Skeletal muscle cell (primary cell): ENCODE measurements around the gene GAS5.
A peak's percentile ranks its signal among the peaks of the same experiment; 100 is the strongest.
"Not testable (repeated sequence)": the region's sequence is repeated elsewhere in the genome, so short reads cannot be mapped to it uniquely, and the experiment has no call there.

ENCODE experiments used
- DNase-seq: peaks from one replicate; pipeline ENCODE4 v3.0.0-alpha.2; 2010; ENCODE audit warnings: low read depth
- H3K4me3 ChIP-seq: 2 replicates; pipeline ENCODE4 v1.5.1; 2011; ENCODE audit warnings: low read depth, mild to moderate bottlenecking, control low read depth, low read length, moderate library complexity

Gene GAS5

DNA sequence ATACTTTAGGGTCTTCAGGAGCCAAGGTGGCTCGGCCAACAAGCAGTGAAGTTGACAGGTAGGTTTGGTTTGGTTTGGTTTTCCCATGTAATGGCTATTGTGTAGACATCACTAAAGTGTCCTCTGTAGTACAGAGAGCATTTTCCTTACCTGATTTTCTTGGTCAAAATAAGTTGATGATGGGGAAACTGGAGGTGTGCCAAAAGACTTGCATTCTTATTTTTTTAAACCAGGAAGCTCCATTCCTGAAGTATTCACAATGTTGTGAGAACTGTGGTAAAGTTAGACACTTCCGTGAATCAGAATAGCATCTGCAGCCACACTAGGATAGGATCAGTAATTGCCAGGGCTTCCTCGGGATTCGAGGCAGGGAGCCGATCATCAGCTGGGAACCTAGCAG, 3.3 kb upstream of the GAS5 start:
- no peak for DNase-seq
- no peak overlapping the region for H3K4me3 ChIP-seq

GRCh38 chr1:173870252-173871075, 2.7 kb upstream of the GAS5 start:
- H3K4me3 ChIP-seq = no peak overlapping the region
- no peak for DNase-seq

GRCh38 chr1:173869021-173869359, 1.2 kb upstream of the GAS5 start:
- no peak for DNase-seq
- peak overlapping the region; percentile 64 for H3K4me3 ChIP-seq

DNA sequence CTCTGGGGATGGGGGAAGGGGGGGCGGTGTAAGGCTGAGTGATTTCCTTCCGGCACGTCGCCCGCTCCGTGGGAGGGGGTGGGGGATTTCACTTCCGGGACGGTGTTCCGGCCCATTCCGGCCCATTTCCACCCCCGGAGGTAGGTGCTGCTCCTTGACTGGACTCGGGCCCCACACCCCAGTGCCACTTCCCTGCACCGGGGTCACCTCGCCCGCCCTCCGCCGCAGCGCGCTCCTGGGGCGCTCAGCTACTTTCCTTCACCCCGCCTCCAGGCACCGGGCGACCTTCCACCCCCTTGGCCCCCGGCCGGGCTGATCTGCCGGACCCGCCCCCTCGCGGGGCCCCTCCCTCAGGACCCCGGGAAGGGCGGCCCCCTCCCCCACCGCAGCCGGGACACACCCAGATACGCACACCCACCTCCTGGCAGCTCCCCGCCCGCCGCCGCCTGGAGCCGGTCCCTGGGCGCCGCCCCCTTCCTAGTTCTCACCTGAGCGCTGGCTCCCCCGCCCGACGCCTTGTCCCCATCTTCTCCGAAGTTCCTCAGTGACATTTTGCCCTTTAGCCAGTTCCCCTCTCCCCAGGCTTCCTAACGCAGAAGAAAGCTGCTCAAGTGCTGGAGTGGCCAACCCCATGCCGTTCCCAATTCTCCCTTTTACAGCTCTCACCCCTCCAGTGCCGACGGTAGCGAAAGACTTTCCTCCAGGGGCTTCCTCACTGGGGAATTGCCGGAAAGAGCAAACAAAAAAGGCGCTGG, 654 bp upstream of the GAS5 start, which contains the start of gene ZBTB37:
TSS of gene ZBTB37 (plus strand) at position 115 of the 755 bp plus-strand sequence. CDS start 1,846 bp downstream, outside the sequence.
- DNase-seq = peak; percentile 26
- H3K4me3 ChIP-seq = peak within 1 kb of the TSS; percentile 64

DNA sequence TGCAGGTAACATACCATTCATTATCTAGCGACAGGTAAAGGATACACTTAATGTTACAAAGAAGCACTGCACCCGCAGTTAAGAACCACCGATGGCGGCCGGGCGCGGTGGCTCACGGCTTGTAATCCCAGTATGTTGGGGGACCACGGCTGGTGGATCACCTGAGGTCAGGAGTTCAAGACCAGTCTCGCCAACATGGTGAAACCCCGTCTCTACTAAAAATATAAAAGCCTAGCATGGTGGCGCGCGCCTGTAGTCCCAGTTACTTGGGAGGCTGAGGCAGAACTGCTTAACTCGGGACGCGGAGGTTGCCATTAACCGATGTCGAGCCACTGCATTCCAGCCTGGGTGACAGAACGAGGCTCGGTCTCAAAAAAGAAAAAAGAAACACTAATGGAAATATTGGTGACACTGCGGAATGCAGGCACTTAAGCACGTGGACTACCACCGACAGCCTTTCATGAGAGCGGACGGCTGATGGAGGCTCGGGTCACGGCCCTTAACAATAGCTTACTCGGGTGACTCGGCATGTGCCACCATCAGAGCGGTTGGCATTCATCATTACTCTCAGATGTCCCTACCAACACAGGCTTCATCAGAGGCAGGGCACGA, 542 bp downstream of the GAS5 start:
- H3K4me3 ChIP-seq = peak overlapping the region; percentile 64
- no peak for DNase-seq

DNA sequence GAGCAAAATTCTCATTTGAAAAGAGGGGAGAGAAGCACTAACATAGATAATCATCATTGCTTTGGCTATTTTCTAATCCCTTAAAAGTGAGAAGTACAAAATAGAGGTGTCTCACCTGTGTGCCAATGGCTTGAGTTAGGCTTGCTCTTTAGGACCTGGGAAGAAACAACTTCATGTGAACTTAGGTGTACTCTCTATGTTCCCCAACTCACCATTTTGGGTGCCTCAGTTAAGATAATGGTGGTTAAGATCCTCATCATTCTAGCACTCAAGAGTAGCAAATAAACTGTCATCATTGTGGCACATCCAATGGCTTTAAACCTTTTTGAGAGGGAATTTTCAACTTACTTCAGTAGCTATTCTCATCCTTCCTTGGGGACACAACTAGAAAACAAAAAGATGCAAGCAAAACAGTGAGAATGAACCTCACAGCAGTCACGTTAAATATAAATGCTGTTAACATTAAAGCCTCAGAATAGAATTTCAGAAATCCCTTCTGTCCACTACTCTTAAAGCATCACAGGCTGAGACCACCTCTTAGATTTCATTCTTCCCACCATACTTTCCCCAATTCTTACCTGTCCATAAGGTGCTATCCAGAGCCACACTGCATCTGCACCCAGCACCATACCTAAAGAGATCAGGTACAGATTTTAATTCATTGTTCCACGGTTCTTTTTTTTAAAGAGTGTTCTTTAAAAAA, 1.2 kb downstream of the GAS5 start:
- no peak for DNase-seq
- H3K4me3 ChIP-seq = peak overlapping the region; percentile 64

DNA sequence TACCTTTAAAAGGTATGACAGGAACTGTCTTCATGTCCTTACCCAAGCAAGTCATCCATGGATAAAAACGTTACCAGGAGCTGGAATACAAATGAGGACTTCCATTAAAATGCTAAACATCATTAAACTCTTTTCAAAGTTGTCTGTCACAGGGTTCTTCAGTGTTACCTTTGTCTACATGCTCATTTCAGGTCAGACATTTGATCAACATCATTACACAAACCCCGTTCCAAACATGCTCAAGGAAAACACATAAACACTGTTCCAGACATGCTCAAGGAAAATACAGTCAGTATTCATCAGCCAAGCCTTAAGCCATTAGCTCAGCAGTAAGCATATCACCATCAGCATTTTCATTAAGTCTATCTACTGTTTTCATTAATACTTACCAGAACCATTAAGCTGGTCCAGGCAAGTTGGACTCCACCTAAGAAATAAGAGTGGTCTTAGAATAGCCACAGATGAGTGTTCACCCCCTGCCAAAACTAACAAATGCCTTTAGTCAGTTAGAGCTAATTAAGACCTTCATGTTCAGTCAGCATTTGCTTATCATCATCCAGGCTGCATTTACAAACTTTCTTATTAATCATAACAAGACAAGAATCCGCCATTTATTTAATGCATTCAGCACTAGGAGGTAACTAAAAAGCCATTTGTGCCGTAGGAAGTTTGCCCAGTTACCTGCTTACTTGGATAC, 2.2 kb downstream of the GAS5 start:
- peak overlapping the region; percentile 64 for H3K4me3 ChIP-seq
- DNase-seq = no peak

GRCh38 chr1:173864179-173864867, 3.5 kb downstream of the GAS5 start:
- DNase-seq = no peak
- H3K4me3 ChIP-seq = peak overlapping the region; percentile 64

DNA sequence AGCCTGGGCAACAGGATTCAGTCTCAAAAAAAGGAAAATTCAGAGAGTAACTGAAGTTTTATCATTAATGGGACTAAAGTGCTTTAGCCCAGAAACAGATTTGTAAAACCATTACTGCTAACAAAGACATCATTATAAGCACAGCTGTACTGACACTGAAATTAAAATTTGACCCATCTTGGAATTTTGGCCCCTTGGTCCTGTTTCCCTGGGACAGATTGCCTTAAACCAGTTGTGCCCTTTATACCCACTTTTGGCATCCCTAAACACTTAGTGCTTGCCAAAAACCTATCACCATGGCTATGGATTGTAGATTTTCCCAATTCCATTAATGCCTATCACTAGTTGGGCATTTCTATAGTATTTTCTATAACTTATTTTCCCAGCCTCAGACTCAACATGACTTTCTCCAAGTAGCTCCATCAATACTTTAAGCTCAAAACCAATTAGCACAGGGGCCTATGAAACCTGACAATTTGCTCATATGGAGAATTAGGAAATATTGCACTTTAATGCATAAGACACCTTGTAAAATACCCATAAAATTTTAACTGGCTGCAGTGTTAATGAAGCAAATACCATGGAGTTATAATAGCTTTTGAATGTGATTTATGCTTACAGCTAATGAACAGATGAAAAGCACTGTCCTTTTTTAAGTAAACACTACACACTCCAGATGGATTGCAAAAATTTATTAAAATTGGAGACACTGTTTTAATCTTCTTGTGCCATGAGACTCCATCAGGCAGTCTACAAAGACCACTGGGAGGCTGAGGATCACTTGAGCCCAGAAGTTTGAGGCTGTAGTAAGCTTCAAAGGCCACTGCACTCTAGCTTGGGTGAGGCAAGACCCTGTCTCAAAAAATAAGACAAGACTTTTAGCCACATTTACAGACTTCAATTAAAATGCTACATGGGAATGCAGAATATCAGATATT, 4.3 kb downstream of the GAS5 start:
- no peak overlapping the region for H3K4me3 ChIP-seq
- no peak for DNase-seq

DNA sequence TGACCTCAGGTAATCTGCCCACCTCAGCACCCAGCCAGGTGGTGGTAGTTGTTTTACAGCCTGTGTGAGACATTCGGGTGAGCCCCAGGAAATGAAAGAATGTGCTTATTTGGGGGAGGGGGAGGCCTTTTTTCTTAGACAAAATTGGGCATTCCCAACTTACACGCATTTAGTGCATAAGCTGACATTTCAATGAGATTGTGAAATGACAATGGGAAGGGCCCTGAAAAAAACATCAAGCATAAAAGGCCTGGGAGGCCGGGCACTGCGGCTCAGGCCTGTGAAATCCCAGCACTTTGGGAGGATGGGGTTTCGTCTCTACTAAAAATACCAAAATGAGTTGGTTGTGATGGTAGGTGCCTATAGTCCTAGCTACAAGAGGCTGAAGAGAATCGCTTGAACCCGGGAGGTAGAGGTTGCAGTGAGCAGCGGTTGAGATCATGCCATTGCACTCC, 5.0 kb downstream of the GAS5 start:
- no peak for DNase-seq
- no peak overlapping the region for H3K4me3 ChIP-seq

DNA sequence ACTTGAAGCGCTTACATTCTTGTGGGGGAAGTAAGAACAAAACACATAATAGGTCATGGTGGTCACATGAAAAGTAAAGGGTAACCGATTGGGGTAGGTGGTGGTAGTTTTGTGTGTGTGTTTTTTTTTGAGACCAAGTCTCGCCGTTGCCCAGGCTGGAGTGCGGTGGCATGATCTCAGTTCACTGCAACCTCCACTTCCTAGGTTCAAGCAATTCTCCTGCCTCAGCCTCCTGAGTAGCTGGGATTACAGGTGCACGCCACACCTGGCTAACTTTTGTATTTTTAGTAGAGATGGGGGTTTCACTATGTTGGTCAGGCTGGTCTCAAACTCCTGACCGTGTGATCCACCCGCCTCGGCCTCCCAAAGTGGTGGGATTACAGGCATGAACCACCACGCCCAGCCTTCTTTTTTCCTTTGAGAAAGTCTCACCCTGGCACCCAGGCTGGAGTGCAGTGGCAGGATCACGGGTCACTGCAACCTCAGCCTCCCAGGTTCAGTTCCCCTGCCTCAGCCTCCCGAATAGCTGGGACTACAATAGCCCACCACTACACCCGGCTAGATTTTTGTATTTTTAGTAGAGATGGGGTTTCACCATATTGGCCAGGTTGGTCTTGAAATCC, 5.5 kb downstream of the GAS5 start:
- DNase-seq, H3K4me3 ChIP-seq: not testable (repeated sequence)

- no peak for DNase-seq
- H3K4me3 ChIP-seq = no peak overlapping the region
Observed at GRCh38 chr1:173861731-173862145, 6.1 kb downstream of the GAS5 start.

GRCh38 chr1:173860065-173860464, 7.7 kb downstream of the GAS5 start:
- no peak overlapping the region for H3K4me3 ChIP-seq
- no peak for DNase-seq

- not testable (repeated sequence) for DNase-seq
Observed at GRCh38 chr1:173859547-173859946, 8.2 kb downstream of the GAS5 start.

GRCh38 chr1:173857363-173857917, 10.3 kb downstream of the GAS5 start:
- H3K4me3 ChIP-seq = no peak overlapping the region
- no peak for DNase-seq

More at GRCh38 chr1:173859547-173859946, 8.2 kb downstream of the GAS5 start:
- H3K4me3 ChIP-seq = not testable (repeated sequence)

DNA sequence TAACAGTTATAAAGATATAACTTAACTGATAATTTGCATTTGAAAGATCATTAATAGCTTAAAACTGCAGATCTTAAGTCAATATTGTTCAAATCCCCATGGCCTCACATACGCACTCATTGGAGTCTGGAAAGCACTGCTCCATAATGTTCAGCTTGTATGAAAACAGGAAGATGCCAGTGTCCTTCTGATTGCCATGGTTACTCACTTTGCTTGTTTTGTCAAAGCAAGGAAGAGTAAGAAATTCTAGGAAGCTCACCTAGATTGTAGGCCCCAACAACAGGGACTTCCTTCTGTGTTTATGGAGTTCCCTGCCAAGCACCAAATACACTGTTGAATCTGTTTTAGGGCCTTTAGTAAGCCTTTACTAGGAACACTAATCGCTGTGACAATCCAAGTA, 10.9 kb downstream of the GAS5 start:
- H3K4me3 ChIP-seq = no peak overlapping the region
- no peak for DNase-seq

DNA sequence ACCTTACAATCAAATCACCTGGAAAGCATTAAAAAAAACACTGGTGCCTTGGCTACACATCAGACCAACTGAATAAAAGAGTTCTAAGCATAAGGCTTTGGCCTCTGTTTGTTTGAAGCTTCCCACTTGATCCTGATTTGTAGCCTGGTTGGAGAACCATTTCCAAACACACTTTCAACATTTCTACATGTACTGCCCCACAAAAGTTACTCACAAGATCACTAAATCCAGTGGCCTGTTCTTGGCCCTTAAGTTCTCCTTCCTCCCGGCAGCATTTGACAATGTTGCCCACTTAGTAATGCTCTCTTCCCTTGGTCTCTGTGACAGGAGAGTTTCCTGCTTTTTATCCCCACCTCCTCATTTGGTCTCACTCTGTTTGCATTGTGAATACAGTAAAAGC, 11.8 kb downstream of the GAS5 start:
- DNase-seq = no peak
- H3K4me3 ChIP-seq = no peak overlapping the region
